Neuronal stem cell (in vitro differentiated cells): ENCODE measurements around the gene CPLANE1. TPM values are rescaled to one million over a fixed set of nuclear protein-coding genes. Genes with fewer than 3 reads are reported as not detected.
"Not testable (repeated sequence)": the region's sequence is repeated elsewhere in the genome, so short reads cannot be mapped to it uniquely, and the experiment has no call there.

ENCODE experiments used
- DNase-seq: peaks from one replicate; pipeline ENCODE4 v3.0.0-alpha.2; 2013; ENCODE audit warnings: low spot score
- H2AFZ ChIP-seq: one replicate; pipeline ENCODE4 v1.6.1; 2013; ENCODE audit warnings: mild to moderate bottlenecking, low read length, inconsistent platforms
- H2AK5ac ChIP-seq: 2 replicates; pipeline ENCODE4 v1.6.1; 2013; ENCODE audit warnings: low read depth, mild to moderate bottlenecking, inconsistent platforms, low read length, moderate library complexity, mixed read lengths
- H2BK120ac ChIP-seq: 2 replicates; pipeline ENCODE4 v1.6.1; 2013; ENCODE audit warnings: low read depth, mild to moderate bottlenecking, inconsistent platforms, low read length, moderate library complexity, mixed read lengths
- H2BK12ac ChIP-seq: one replicate; pipeline ENCODE4 v1.6.1; 2013; ENCODE audit warnings: low read length, inconsistent platforms
- H2BK15ac ChIP-seq: 2 replicates; pipeline ENCODE4 v1.6.1; 2013; ENCODE audit warnings: mild to moderate bottlenecking, low read length, inconsistent platforms, mixed read lengths
- H2BK5ac ChIP-seq: one replicate; pipeline ENCODE4 v1.6.1; 2013; ENCODE audit warnings: inconsistent platforms, mild to moderate bottlenecking, low read length, moderate library complexity
- H3K14ac ChIP-seq: one replicate; pipeline ENCODE4 v1.6.1; 2013; ENCODE audit warnings: low read length, inconsistent platforms
- H3K18ac ChIP-seq: 2 replicates; pipeline ENCODE4 v1.6.1; 2013; ENCODE audit warnings: low read length, inconsistent platforms
- H3K23ac ChIP-seq: 2 replicates; pipeline ENCODE4 v1.6.1; 2013; ENCODE audit warnings: low read depth, mild to moderate bottlenecking, mixed read lengths, low read length, inconsistent platforms; ENCODE audit not compliant: poor library complexity
- H3K27ac ChIP-seq: replicated peaks from 3 replicates; pipeline ENCODE4 v1.5.1; 2013; ENCODE audit warnings: low read length, inconsistent platforms
- H3K27me3 ChIP-seq, 3 experiments: 2 replicates each; pipeline ENCODE4 v1.6.1; 2013; ENCODE audit warnings: low read length in 3 of 3, mild to moderate bottlenecking in 2 of 3, inconsistent platforms in 1 of 3, low read depth in 1 of 3, mixed read lengths in 1 of 3, moderate library complexity in 1 of 3; ENCODE audit not compliant: control insufficient read depth in 3 of 3, insufficient read depth in 3 of 3
- H3K36me3 ChIP-seq, 2 donors: replicated peaks in 1 of 2; 2 replicates each; pipeline ENCODE4 v1.6.1; 2013; ENCODE audit warnings: low read length in 2 of 2; ENCODE audit not compliant: control insufficient read depth in 2 of 2, insufficient read depth in 2 of 2
- H3K4ac ChIP-seq: 2 replicates; pipeline ENCODE4 v1.6.1; 2013; ENCODE audit warnings: inconsistent platforms, mild to moderate bottlenecking, low read length, moderate library complexity
- H3K4me1 ChIP-seq, 2 donors: 1 replicate in 1 of 2; 2 replicates in 1 of 2; pipeline ENCODE4 v1.6.1; 2013; ENCODE audit warnings: low read length in 2 of 2, low read depth in 1 of 2; ENCODE audit not compliant: control insufficient read depth in 2 of 2, insufficient read depth in 1 of 2
- H3K4me2 ChIP-seq: one replicate; pipeline ENCODE4 v1.6.1; 2013; ENCODE audit warnings: mild to moderate bottlenecking, low read length, inconsistent platforms; ENCODE audit not compliant: insufficient read depth, poor library complexity, severe bottlenecking
- H3K4me3 ChIP-seq, 2 donors: 2 replicates each; pipeline ENCODE4 v1.5.1; 2013; ENCODE audit warnings: low read length in 2 of 2, mild to moderate bottlenecking in 2 of 2, inconsistent platforms in 1 of 2, moderate library complexity in 1 of 2
- H3K79me1 ChIP-seq: one replicate; pipeline ENCODE4 v1.6.1; 2013; ENCODE audit warnings: low read depth, mild to moderate bottlenecking, inconsistent platforms, low read length, moderate library complexity
- H3K9ac ChIP-seq: one replicate; pipeline ENCODE4 v1.6.1; 2013; ENCODE audit warnings: mild to moderate bottlenecking, low read depth, low read length, inconsistent platforms; ENCODE audit not compliant: poor library complexity
- H3K9me3 ChIP-seq, 2 donors: replicated peaks in 1 of 2; 2 replicates each; pipeline versions ENCODE3 to v1.6.1; 2013; ENCODE audit warnings: low read length in 2 of 2, mild to moderate bottlenecking in 2 of 2, inconsistent platforms in 1 of 2, low read depth in 1 of 2, mixed read lengths in 1 of 2, moderate library complexity in 1 of 2; ENCODE audit not compliant: control insufficient read depth in 2 of 2, insufficient read depth in 1 of 2
- H4K8ac ChIP-seq: one replicate; pipeline ENCODE4 v1.6.1; 2013; ENCODE audit warnings: low read depth, mild to moderate bottlenecking, inconsistent platforms, low read length, moderate library complexity
- H4K91ac ChIP-seq: one replicate; pipeline ENCODE4 v1.6.1; 2013; ENCODE audit warnings: low read length, low read depth, mild to moderate bottlenecking, inconsistent platforms; ENCODE audit not compliant: poor library complexity
- WGBS, 2 donors: extraction: QIAGEN DNeasy Blood & Tissue Kit; methylation state at CpG; one replicate each; pipeline ENCODE4 v1.1.7; 2013; ENCODE audit warnings: missing lambda C conversion rate in 2 of 2, mixed read lengths in 1 of 2; ENCODE audit not compliant: insufficient read length in 2 of 2, insufficient replicate concordance in 1 of 2; ENCODE audit errors: extremely low coverage in 2 of 2; 5-methylcytosine and 5-hydroxymethylcytosine counted together
- polyA plus RNA-seq, 2 experiments: library from polyadenylated mRNA; stranded (reverse); fragments of 200-250 nt; gene quantifications; one replicate each; pipeline ENCODE4 v1.2.3, GENCODE V29; 2013

Gene CPLANE1
- 9.6 TPM for polyA plus RNA-seq (2013, experiment 1 of 2)
- polyA plus RNA-seq (2013, experiment 2 of 2): 9.1 TPM

- peak within 1 kb of the TSS; percentile 1 for H2AK5ac ChIP-seq
- no peak within 1 kb of the TSS for H3K4ac ChIP-seq
- H4K91ac ChIP-seq: no peak within 1 kb of the TSS
- peak within 1 kb of the TSS; percentile 97 for H3K18ac ChIP-seq
- H2BK15ac ChIP-seq: peak within 1 kb of the TSS; percentile 25
- peak within 1 kb of the TSS; percentile 14 for H2BK120ac ChIP-seq
- no CpG with 5 or more reads among the region's 88 CpGs for WGBS, 2 donors
- H3K4me3 ChIP-seq: peak within 1 kb of the TSS; percentile 65 to 94
- peaks cover 2% of the 10 kb centered on the region for H3K79me1 ChIP-seq
- peak within 1 kb of the TSS; percentile 94 for H2BK5ac ChIP-seq
- peaks cover 2 to 4% of the 10 kb centered on the region in 2 donors for H3K4me1 ChIP-seq
- peak; percentile 85 for DNase-seq
- H3K36me3 ChIP-seq: peaks cover 0 to 13% of the 10 kb centered on the region in 2 donors
- peak within 1 kb of the TSS; percentile 71 for H3K14ac ChIP-seq
- no peak within 1 kb of the TSS for H4K8ac ChIP-seq
- peak within 1 kb of the TSS; percentile 22 for H2BK12ac ChIP-seq
- H3K9me3 ChIP-seq: peaks cover 0 to 1% of the 10 kb centered on the region in 2 donors
- H3K27me3 ChIP-seq: no peaks in the 10 kb centered on the region
- H3K27ac ChIP-seq: peak within 1 kb of the TSS; percentile 91
- peak within 1 kb of the TSS; percentile 96 for H3K23ac ChIP-seq
- H2AFZ ChIP-seq: peak within 1 kb of the TSS; percentile 91
- peak within 1 kb of the TSS; percentile 93 for H3K9ac ChIP-seq
- H3K4me2 ChIP-seq: peak within 1 kb of the TSS; percentile 86
These were observed at the start of gene CPLANE1 for GRCh38 chr5:37248970-37249814. TSS of gene CPLANE1 (minus strand) at chr5:37249376. CDS start at chr5:37247698, 1,678 bp downstream.

GRCh38 chr5:37296313-37296712 lies 47.1 kb upstream of the CPLANE1 start:
- H2AK5ac ChIP-seq, H2BK15ac ChIP-seq, H3K23ac ChIP-seq, H3K9ac ChIP-seq, H2BK120ac ChIP-seq, H2BK12ac ChIP-seq, DNase-seq, H3K4me3 ChIP-seq, H3K79me1 ChIP-seq, H3K18ac ChIP-seq, H3K9me3 ChIP-seq, H4K8ac ChIP-seq, H2AFZ ChIP-seq, H2BK5ac ChIP-seq, H3K4ac ChIP-seq, H3K27ac ChIP-seq, H3K4me2 ChIP-seq, H3K4me1 ChIP-seq, H3K14ac ChIP-seq, H3K27me3 ChIP-seq, H4K91ac ChIP-seq: not testable (repeated sequence)
- H3K36me3 ChIP-seq: peaks cover 15 to 83% of the 10 kb centered on the region in 2 donors
- no CpG with 5 or more reads among the region's 7 CpGs for WGBS, 2 donors

GRCh38 chr5:37283214-37283820 lies 34.1 kb upstream of the CPLANE1 start:
- H3K9me3 ChIP-seq: peaks cover 2 to 8% of the 10 kb centered on the region in 2 donors
- no peak overlapping the region for H3K4me3 ChIP-seq
- H2BK12ac ChIP-seq: no peak overlapping the region
- H3K23ac ChIP-seq: no peak overlapping the region
- no peak overlapping the region for H3K4me2 ChIP-seq
- H2AK5ac ChIP-seq: no peak overlapping the region
- H3K27me3 ChIP-seq: no peaks in the 10 kb centered on the region
- H3K79me1 ChIP-seq: no peaks in the 10 kb centered on the region
- H2BK15ac ChIP-seq: no peak overlapping the region
- H3K4ac ChIP-seq: no peak overlapping the region
- DNase-seq: no peak
- peaks cover 0 to 3% of the 10 kb centered on the region in 2 donors for H3K36me3 ChIP-seq
- no peak overlapping the region for H3K9ac ChIP-seq
- H3K27ac ChIP-seq: no peak overlapping the region
- no peak overlapping the region for H4K8ac ChIP-seq
- no peak overlapping the region for H4K91ac ChIP-seq
- H2BK120ac ChIP-seq: no peak overlapping the region
- no peak overlapping the region for H3K18ac ChIP-seq
- H2BK5ac ChIP-seq: no peak overlapping the region
- H3K14ac ChIP-seq: no peak overlapping the region
- H2AFZ ChIP-seq: no peak overlapping the region
- WGBS, 2 donors: no CpG with 5 or more reads among the region's 5 CpGs
- H3K4me1 ChIP-seq: no peaks in the 10 kb centered on the region

GRCh38 chr5:37275511-37275910 lies 26.3 kb upstream of the CPLANE1 start:
- Histone ChIP-seq H3K4me1 (no peaks in the 10 kb centered on the region), H3K4me3 (no peak overlapping the region), H3K27ac (no peak overlapping the region), H3K4me2 (no peak overlapping the region), H3K9ac (no peak overlapping the region), H2BK15ac (no peak overlapping the region), H4K91ac (no peak overlapping the region), H2AFZ (no peak overlapping the region), H2BK12ac (no peak overlapping the region), H2BK5ac (no peak overlapping the region), H3K4ac (no peak overlapping the region), H3K27me3 (no peaks in the 10 kb centered on the region), H2BK120ac (no peak overlapping the region), H3K9me3 (peaks cover 0 to 4% of the 10 kb centered on the region in 2 donors), H4K8ac (no peak overlapping the region), H3K36me3 (no peaks in the 10 kb centered on the region), H3K18ac (no peak overlapping the region), H3K79me1 (no peaks in the 10 kb centered on the region), H3K14ac (no peak overlapping the region), H2AK5ac (no peak overlapping the region), H3K23ac (no peak overlapping the region)
- DNase-seq: no peak
- no CpG with 5 or more reads among the region's 2 CpGs for WGBS, 2 donors
